Duodenal mucosa (tissue), 2 donors: ENCODE measurements around the gene LRRK2.

Source experiments
- H3K27ac ChIP-seq: one replicate; pipeline ENCODE4 v1.7.0; 2013; ENCODE audit warnings: low read depth, low read length
- H3K27me3 ChIP-seq, 2 donors: one replicate each; pipeline ENCODE4 v1.7.0; 2013; ENCODE audit warnings: low read length in 2 of 2, control low read depth in 1 of 2; ENCODE audit not compliant: insufficient read depth in 2 of 2, control insufficient read depth in 1 of 2
- H3K36me3 ChIP-seq, 2 donors: one replicate each; pipeline ENCODE4 v1.7.0; 2013; ENCODE audit warnings: low read length in 2 of 2, control low read depth in 1 of 2; ENCODE audit not compliant: insufficient read depth in 2 of 2, control insufficient read depth in 1 of 2
- H3K4me1 ChIP-seq, 2 donors: one replicate each; pipeline ENCODE4 v1.7.0; 2013; ENCODE audit warnings: low read length in 2 of 2, control low read depth in 1 of 2; ENCODE audit not compliant: insufficient read depth in 2 of 2, control insufficient read depth in 1 of 2
- H3K4me3 ChIP-seq, 2 donors: one replicate each; pipeline ENCODE4 v1.7.0; 2013; ENCODE audit warnings: low read length in 2 of 2, low read depth in 1 of 2
- H3K9ac ChIP-seq, 2 donors: one replicate each; pipeline ENCODE4 v1.7.0; 2013; ENCODE audit warnings: low read length in 2 of 2, low read depth in 1 of 2
- H3K9me3 ChIP-seq, 2 donors: one replicate each; pipeline ENCODE4 v1.7.0; 2013; ENCODE audit warnings: low read length in 2 of 2, control low read depth in 1 of 2; ENCODE audit not compliant: control insufficient read depth in 1 of 2

Gene LRRK2

DNA sequence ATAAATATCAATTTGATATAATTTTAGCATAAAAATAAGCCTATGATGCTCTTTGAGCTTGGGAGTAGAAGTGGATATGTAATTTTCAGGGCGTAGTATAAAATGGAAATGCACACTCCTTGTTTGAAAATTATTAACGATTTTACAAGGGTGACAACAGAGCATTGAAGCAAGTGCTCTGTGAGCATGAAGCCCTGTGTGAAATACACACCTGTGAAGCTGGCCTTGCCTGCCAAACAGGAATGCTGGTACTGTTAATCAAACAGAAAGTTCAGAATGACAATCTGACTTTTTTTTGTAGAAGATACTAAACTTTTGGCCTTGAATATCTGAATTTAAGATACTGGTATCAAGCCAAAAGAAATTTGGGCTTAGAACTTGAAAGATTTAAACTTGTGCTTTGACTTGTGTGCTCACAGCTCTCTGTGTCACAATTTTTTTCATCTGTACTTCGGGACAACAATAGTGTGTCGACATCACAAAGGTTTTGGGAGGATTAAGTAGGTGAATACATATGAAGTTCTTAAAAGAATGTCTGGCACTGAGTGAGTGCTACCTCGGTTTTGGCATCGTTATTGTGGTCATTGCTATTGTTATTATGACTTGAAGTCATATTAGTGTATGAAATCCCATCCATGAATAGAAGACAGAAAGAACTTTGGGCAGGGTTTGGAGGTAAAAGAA, 47.3 kb downstream of the LRRK2 start:
- Histone ChIP-seq H3K9me3 (no peaks in the 10 kb centered on the region), H3K27ac (no peak overlapping the region), H3K9ac (no peak overlapping the region), H3K36me3 (no peaks in the 10 kb centered on the region), H3K4me1 (no peaks in the 10 kb centered on the region), H3K4me3 (no peak overlapping the region), H3K27me3 (no peaks in the 10 kb centered on the region)

DNA sequence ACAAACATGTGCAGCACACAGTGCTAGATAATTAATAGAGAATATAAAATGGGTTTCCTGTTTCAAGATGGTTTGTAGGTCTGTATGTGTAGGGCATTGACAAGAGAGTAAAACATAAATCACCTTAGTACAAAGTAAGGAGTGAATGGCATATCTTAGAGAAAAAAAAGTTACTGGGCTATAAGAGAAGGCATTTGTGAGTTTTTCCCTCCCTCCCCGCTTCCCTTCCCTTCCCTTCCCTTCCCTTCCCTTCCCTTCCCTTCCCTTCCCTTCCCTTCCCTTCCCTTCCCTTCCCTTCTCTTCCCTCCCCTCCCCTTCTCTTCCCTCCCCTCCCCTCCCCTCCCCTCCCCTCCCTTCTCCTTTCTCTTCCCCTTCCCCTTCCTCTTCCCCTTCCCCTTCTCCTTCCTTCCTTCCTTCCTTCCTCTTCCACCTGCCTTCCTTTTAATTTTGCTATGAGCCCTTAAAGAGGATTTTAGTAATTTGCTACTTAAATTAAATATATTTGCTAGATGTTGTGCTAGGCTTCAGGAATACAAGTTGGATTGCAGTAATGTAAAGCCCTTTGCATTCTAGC, 57.1 kb downstream of the LRRK2 start:
- no peak overlapping the region for H3K9ac ChIP-seq
- H3K36me3 ChIP-seq, result no peaks in the 10 kb centered on the region
- H3K4me1 ChIP-seq, result no peaks in the 10 kb centered on the region
- no peak overlapping the region for H3K4me3 ChIP-seq
- H3K9me3 ChIP-seq, result no peaks in the 10 kb centered on the region
- no peaks in the 10 kb centered on the region for H3K27me3 ChIP-seq
- no peak overlapping the region for H3K27ac ChIP-seq

DNA sequence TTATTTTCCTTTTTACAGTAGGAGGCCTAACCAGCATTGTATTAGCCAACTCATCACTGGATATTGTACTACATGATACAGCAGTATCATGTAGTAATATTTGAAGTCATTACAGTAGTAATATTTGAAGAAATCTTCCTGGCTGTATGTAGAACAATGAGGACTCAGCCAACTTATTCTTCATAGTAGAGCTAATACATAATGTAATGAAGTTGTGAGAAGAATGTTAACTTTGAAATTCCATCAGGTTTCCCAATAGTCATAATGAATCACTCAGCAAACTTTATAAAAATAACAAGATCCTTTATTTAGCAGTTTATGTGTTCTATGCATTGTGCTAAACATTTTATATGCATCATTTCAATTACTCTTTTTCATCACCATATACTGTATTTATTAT, 61.8 kb downstream of the LRRK2 start:
- Histone ChIP-seq H3K27me3 (no peaks in the 10 kb centered on the region), H3K9ac (no peak overlapping the region), H3K27ac (no peak overlapping the region), H3K36me3 (no peaks in the 10 kb centered on the region), H3K9me3 (no peaks in the 10 kb centered on the region), H3K4me3 (no peak overlapping the region), H3K4me1 (no peaks in the 10 kb centered on the region)

GRCh38 chr12:40287369-40287975, 62.7 kb downstream of the LRRK2 start:
- H3K9me3 ChIP-seq, result no peaks in the 10 kb centered on the region
- no peak overlapping the region for H3K27ac ChIP-seq
- H3K36me3 ChIP-seq, result no peaks in the 10 kb centered on the region
- no peak overlapping the region for H3K9ac ChIP-seq
- no peaks in the 10 kb centered on the region for H3K4me1 ChIP-seq
- no peaks in the 10 kb centered on the region for H3K27me3 ChIP-seq
- H3K4me3 ChIP-seq, result no peak overlapping the region

DNA sequence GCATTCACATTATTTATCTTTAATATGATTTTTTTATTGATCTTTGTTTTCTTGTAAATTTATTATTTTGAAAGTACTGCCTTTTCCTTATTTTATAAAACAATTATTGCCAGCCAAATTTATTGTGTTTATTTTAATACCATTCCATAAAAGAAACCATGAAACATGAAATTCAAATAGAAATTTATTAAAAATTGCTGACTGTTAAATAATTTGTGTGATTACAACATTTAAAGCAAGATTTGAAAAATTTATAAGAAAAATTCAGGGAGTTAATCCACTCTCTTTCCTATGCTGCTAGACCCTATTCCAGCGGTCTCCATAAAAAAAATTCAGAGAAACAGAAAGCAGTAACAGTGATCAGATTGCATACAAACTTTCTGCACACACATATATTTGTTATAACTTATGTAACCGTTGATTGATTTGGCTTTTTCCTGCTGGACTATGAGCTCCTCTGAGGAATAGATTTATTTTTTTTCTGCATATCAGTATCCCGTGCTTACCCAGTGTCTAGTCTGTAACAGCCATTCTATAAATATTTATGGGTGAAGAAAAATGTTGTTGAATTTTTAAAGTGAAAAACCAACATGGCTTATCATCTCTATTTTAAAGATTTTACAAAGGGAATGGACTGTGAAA, 68.1 kb downstream of the LRRK2 start:
- Histone ChIP-seq H3K27me3 (no peaks in the 10 kb centered on the region), H3K36me3 (no peaks in the 10 kb centered on the region), H3K4me3 (no peak overlapping the region), H3K4me1 (no peaks in the 10 kb centered on the region), H3K9me3 (no peaks in the 10 kb centered on the region), H3K9ac (no peak overlapping the region), H3K27ac (no peak overlapping the region)

DNA sequence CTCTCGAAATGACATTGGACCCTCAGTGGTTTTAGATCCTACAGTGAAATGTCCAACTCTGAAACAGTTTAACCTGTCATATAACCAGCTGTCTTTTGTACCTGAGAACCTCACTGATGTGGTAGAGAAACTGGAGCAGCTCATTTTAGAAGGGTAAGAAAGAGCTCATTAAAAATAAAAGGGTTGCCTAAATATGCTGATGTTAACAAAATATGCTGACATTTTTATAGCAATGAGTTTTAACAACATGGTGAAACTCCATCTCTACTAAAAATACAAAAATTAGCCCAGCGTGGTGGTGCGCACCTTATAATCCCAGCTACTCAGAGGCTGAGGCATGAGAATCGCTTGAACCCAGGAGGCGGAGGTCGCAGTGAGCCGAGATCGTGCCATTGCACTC, 73.5 kb downstream of the LRRK2 start:
- no peaks in the 10 kb centered on the region for H3K9me3 ChIP-seq
- H3K9ac ChIP-seq, result no peak overlapping the region
- no peaks in the 10 kb centered on the region for H3K36me3 ChIP-seq
- H3K4me3 ChIP-seq, result no peak overlapping the region
- no peaks in the 10 kb centered on the region for H3K4me1 ChIP-seq
- no peaks in the 10 kb centered on the region for H3K27me3 ChIP-seq
- no peak overlapping the region for H3K27ac ChIP-seq

GRCh38 chr12:40300490-40300889, 75.7 kb downstream of the LRRK2 start:
- no peaks in the 10 kb centered on the region for H3K4me1 ChIP-seq
- no peak overlapping the region for H3K27ac ChIP-seq
- H3K36me3 ChIP-seq, result no peaks in the 10 kb centered on the region
- no peaks in the 10 kb centered on the region for H3K9me3 ChIP-seq
- H3K4me3 ChIP-seq, result no peak overlapping the region
- H3K27me3 ChIP-seq, result no peaks in the 10 kb centered on the region
- no peak overlapping the region for H3K9ac ChIP-seq

DNA sequence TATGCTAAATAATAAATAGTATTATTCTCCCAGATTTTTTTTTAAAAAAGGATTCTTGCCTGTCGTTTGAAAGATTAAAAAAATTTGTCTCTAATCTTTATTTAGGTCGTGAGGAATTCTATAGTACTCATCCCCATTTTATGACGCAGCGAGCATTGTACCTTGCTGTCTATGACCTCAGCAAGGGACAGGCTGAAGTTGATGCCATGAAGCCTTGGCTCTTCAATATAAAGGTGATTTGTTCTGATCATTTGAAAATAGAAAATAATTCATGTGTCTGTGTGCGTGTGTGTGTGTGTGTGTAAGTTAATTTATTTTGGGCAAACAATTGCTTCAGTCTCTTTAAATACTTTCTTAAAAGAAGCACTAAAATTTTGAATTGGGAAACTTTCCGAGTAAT, 84.2 kb downstream of the LRRK2 start:
- H3K9me3 ChIP-seq, result no peaks in the 10 kb centered on the region
- H3K27ac ChIP-seq, result no peak overlapping the region
- no peak overlapping the region for H3K4me3 ChIP-seq
- no peak overlapping the region for H3K9ac ChIP-seq
- H3K4me1 ChIP-seq, result no peaks in the 10 kb centered on the region
- H3K36me3 ChIP-seq, result no peaks in the 10 kb centered on the region
- no peaks in the 10 kb centered on the region for H3K27me3 ChIP-seq

GRCh38 chr12:40310211-40310610, 85.4 kb downstream of the LRRK2 start:
- H3K36me3 ChIP-seq, result no peaks in the 10 kb centered on the region

DNA sequence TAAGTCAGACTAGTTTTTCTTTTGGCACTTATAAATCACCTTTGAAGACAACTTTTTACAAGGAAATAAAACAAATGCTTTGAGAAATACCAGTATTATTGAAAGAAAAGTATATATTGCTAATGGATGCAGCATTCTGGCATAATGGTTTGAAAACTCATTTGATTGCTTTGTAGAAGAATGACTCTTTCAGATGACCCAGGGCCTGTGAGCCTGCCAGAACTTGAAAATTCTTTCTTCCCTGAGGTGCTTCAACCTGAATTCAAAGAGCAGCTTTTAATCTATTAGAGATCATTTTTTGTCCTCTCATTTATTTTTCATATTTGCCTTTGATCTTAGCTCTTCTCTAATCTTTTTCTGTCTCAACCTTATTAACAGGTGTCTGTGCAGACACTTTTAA, 87.4 kb downstream of the LRRK2 start:
- Histone ChIP-seq H3K9ac (no peak overlapping the region), H3K4me3 (no peak overlapping the region), H3K36me3 (no peaks in the 10 kb centered on the region), H3K4me1 (no peaks in the 10 kb centered on the region), H3K9me3 (no peaks in the 10 kb centered on the region), H3K27me3 (no peaks in the 10 kb centered on the region), H3K27ac (no peak overlapping the region)

More at GRCh38 chr12:40310211-40310610, 85.4 kb downstream of the LRRK2 start:
- H3K27ac ChIP-seq, result no peak overlapping the region
- H3K9me3 ChIP-seq, result no peaks in the 10 kb centered on the region
- no peak overlapping the region for H3K4me3 ChIP-seq
- no peaks in the 10 kb centered on the region for H3K4me1 ChIP-seq
- H3K27me3 ChIP-seq, result no peaks in the 10 kb centered on the region
- no peak overlapping the region for H3K9ac ChIP-seq
